Body of pancreas (tissue), 4 donors: ENCODE measurements around the gene WHRN. TPM values are rescaled to one million over a fixed set of nuclear protein-coding genes. Genes with fewer than 3 reads are reported as not detected.

ENCODE experiments used
- ATAC-seq: fragments of 150-250 bp; one replicate; pipeline ENCODE4 v1.9.1; 2016
- DNase-seq, 4 donors: peaks; one replicate each; pipeline ENCODE4 v3.0.0-alpha.2; 2019
- H3K27ac ChIP-seq, 4 donors: fragments of 200-600 bp; sonication (generic); 1 replicate in 3 of 4; 2 replicates in 1 of 4; pipeline versions ENCODE4 v1.5.1 to v1.6.1; 2016 to 2019; ENCODE audit warnings: mild to moderate bottlenecking in 1 of 4, mixed read lengths in 1 of 4, moderate library complexity in 1 of 4
- H3K27me3 ChIP-seq, 2 donors: fragments of 200-600 bp; sonication (generic); one replicate each; pipeline ENCODE4 v1.6.0; 2016; ENCODE audit warnings: mild to moderate bottlenecking in 1 of 2
- H3K36me3 ChIP-seq, 2 donors: fragments of 200-600 bp; sonication (generic); replicated peaks in 1 of 2; 2 replicates each; pipeline ENCODE4 v1.5.1; 2016; ENCODE audit warnings: low read depth in 2 of 2; ENCODE audit not compliant: insufficient read depth in 1 of 2
- H3K4me1 ChIP-seq: fragments of 200-600 bp; sonication (generic); one replicate; pipeline ENCODE4 v1.6.0; 2016
- H3K4me3 ChIP-seq, 2 donors: fragments of 200-600 bp; sonication (generic); 1 replicate in 1 of 2; 2 replicates in 1 of 2; pipeline ENCODE4 v1.5.1; 2016 to 2019
- H3K9me3 ChIP-seq, 3 donors: fragments of 200-600 bp; sonication (generic); 1 replicate in 2 of 3; 2 replicates in 1 of 3; pipeline ENCODE4 v1.5.1; 2016
- POLR2A ChIP-seq, 3 donors: fragments of 450-650 bp; IDR thresholded peaks; one replicate each; pipeline ENCODE4 v1.6.1; 2016; ENCODE audit warnings: antibody characterized with exemption in 3 of 3, mild to moderate bottlenecking in 2 of 3
- WGBS, 2 donors: methylation state at CpG; one replicate each; pipeline ENCODE4 v1.1.5; 2017; 5-methylcytosine and 5-hydroxymethylcytosine counted together
- intact Hi-C: fragments of 100-400 bp; cut with DNase I; formaldehyde crosslinking; loops from one replicate; pipeline ENCODE4 v1.15.1; 2023
- total RNA-seq, 2 donors: library from RNA; depleted of rRNA; stranded (reverse); fragments of >200 nt; gene quantifications; one replicate each; pipeline ENCODE4 v1.1.0, GENCODE V29; 2016
- TF ChIP-seq, protein P1 (sequence below), 7 experiments: fragments of 450-650 bp in 4 of 7; fragments of 200-600 bp in 3 of 7; sonication (generic) in 3 of 7; IDR thresholded peaks; one replicate each; pipeline ENCODE4 v1.5.1; 2016 to 2019; ENCODE audit warnings: antibody characterized with exemption in 7 of 7

The WHRN gene
- total RNA-seq, 2 donors from 2014 or later = 13.5 to 15.6 TPM

DNA sequence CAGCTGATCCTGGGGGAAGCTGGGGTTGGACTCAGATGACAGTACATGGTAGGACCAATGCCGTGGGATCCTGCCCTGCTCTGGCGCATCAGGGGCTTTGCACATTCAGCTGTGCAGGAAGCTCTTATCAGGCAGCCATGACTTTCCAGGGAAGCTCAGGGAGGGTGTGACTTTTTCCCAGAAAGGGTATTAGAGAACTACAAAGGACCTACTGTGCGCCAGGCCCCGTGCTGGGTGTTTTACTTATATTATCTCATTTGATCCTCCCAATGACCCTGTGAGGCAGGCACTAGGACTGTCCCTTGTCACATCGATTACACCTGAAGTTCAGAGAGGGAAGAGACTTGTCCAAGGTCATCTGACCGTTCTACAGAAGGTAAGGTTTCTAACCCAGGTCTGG, 93.8 kb downstream of the WHRN start:
- Histone ChIP-seq H3K27ac (no peak overlapping the region), H3K9me3 (no peaks in the 10 kb centered on the region), H3K27me3 (no peaks in the 10 kb centered on the region), H3K4me1 (no peaks in the 10 kb centered on the region), H3K4me3 (no peak overlapping the region), H3K36me3 (no peaks in the 10 kb centered on the region)
- intact Hi-C loops = no loop called here
- DNase-seq = no peak
- TF ChIP-seq, protein P1, sequence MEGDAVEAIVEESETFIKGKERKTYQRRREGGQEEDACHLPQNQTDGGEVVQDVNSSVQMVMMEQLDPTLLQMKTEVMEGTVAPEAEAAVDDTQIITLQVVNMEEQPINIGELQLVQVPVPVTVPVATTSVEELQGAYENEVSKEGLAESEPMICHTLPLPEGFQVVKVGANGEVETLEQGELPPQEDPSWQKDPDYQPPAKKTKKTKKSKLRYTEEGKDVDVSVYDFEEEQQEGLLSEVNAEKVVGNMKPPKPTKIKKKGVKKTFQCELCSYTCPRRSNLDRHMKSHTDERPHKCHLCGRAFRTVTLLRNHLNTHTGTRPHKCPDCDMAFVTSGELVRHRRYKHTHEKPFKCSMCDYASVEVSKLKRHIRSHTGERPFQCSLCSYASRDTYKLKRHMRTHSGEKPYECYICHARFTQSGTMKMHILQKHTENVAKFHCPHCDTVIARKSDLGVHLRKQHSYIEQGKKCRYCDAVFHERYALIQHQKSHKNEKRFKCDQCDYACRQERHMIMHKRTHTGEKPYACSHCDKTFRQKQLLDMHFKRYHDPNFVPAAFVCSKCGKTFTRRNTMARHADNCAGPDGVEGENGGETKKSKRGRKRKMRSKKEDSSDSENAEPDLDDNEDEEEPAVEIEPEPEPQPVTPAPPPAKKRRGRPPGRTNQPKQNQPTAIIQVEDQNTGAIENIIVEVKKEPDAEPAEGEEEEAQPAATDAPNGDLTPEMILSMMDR (IDR thresholded peaks at IDR 0.05) = no peak
- no peak for TF ChIP-seq POLR2A (IDR thresholded peaks at IDR 0.05)
- ATAC-seq = no peak
- WGBS, 2 donors = 75 to 78% methylated on average over 2 to 6 of the region's 6 CpGs

DNA sequence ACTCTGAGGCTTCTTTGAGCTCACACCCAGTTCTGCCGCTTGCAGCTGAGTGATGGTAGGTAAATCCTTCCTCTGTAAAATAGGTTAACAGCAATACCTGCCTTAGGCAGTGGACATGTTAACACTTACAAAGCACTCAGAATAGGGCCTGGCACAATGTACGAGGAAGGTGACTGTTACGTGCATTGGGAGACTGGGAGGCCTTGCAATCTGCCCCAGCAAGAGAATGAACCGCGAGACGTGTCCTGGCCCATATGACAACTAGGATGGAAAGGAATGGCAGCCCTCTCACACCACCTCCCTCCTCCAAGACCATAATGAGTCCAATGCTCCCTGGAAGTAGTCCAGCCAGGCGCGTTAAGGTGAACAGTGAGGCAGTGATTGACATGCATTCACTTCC, 94.4 kb downstream of the WHRN start:
- H3K9me3 ChIP-seq = no peaks in the 10 kb centered on the region
- intact Hi-C loops = no loop called here
- DNase-seq (no peak), ATAC-seq (no peak)
- no peaks in the 10 kb centered on the region for H3K27me3 ChIP-seq
- 83 to 87% methylated on average over 3 to 8 of the region's 8 CpGs for WGBS, 2 donors
- H3K4me3 ChIP-seq = no peak overlapping the region
- no peak for TF ChIP-seq POLR2A (IDR thresholded peaks at IDR 0.05)
- no peaks in the 10 kb centered on the region for H3K4me1 ChIP-seq
- H3K36me3 ChIP-seq = no peaks in the 10 kb centered on the region
- H3K27ac ChIP-seq = no peak overlapping the region

DNA sequence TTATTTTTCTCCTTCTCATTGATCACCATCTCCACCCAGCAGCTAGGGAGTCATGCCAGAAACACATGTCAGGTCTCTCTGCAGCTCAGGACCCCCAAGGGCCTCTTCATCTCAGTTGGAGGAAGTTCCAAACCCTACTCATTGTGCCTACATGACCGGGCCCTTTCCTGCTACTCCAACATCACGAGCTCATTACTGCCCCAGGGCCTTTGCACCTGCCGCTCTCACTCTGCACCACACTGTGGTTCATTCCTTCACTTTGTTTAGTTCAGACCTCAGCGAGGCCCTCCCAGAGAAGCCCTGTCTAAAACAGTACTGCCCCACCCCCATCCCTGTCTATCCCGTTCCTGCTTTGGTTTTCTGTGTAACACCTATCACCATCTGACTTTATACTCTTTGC, 95.4 kb downstream of the WHRN start:
- Histone ChIP-seq H3K27me3 (no peaks in the 10 kb centered on the region), H3K4me3 (no peak overlapping the region), H3K4me1 (no peaks in the 10 kb centered on the region), H3K27ac (no peak overlapping the region), H3K9me3 (no peaks in the 10 kb centered on the region), H3K36me3 (no peaks in the 10 kb centered on the region)
- TF ChIP-seq POLR2A (IDR thresholded peaks at IDR 0.05) = no peak
- TF ChIP-seq, protein P1 (IDR thresholded peaks at IDR 0.05) = no peak
- 70 to 82% methylated on average over 5 of the region's 5 CpGs for WGBS, 2 donors
- DNase-seq (no peak), ATAC-seq (no peak)
- intact Hi-C loops = loop anchor here (10.0 kb wide), 1 partner anchor 245 kb away; the partner anchor contains the start of gene TEX53

DNA sequence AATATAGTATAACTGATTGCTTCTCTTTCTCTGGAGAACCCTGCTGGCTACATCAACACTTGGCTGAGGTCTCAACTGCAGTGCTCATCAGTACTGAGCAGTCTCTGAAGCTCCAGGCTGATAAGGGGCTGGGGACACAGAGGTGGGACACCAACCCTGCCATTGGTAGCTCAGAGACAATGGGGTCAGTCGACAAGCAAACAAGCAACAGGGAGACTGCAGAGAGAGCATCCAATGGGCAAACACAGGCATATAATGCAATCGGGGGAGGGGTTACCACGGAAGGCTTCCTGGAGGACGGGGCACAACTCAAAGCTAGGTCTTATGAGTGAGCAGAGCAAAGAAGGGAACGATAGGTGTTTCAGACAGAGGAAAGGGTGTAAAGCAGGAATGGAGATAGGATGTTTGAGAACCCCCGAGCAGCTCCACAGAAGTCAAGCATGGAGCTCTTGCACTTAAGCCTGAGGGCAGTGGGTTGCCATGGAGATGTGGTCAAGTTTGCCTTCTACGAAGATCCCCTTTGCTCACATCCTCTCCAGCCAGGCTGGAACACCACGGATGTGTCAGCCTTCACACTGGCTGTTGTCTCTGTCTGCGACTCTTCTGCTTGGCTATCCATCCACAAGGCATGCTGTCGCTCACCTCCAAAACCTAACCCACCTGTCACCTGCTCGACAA, 96.0 kb downstream of the WHRN start:
- WGBS, 2 donors = 63 to 69% methylated on average over 11 of the region's 11 CpGs
- Histone ChIP-seq H3K4me3 (no peak overlapping the region), H3K27me3 (no peaks in the 10 kb centered on the region), H3K4me1 (no peaks in the 10 kb centered on the region), H3K27ac (no peak overlapping the region), H3K9me3 (no peaks in the 10 kb centered on the region), H3K36me3 (no peaks in the 10 kb centered on the region)
- intact Hi-C loops = loop anchor here (10.0 kb wide), 1 partner anchor 246 kb away; the partner anchor contains the start of gene TEX53
- DNase-seq (peak in 1 of 4 donors; percentile 34), ATAC-seq (no peak)
- TF ChIP-seq, protein P1 (IDR thresholded peaks at IDR 0.05) = no peak
- no peak for TF ChIP-seq POLR2A (IDR thresholded peaks at IDR 0.05)

DNA sequence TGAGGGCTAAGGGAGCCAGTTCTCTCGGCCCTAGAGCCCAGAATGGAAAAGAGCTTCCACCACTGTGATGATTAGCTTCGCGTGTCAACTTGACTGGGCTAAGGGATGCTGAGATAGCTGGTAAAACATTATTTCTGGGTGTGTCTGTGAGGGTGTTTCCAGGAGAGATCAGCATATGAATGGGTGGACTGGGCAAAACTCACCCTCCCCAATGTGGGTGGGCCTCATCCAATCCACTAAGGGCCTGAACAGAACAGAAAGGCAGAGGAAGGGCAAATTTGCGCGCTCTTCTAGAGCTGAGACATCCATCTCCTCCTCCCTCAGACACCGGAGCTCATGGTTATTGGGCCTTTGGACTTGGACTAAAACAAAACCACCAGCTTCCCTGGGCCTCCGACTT, 96.6 kb downstream of the WHRN start:
- no peaks in the 10 kb centered on the region for H3K36me3 ChIP-seq
- ATAC-seq = no peak
- WGBS, 2 donors = 79 to 89% methylated on average over 7 of the region's 7 CpGs

More for the DNA sequence above, 96.6 kb downstream of the WHRN start:
- no peak for DNase-seq
- Histone ChIP-seq H3K9me3 (no peaks in the 10 kb centered on the region), H3K4me1 (no peaks in the 10 kb centered on the region), H3K4me3 (no peak overlapping the region), H3K27ac (no peak overlapping the region), H3K27me3 (no peaks in the 10 kb centered on the region)
- TF ChIP-seq, protein P1 (IDR thresholded peaks at IDR 0.05) = no peak
- TF ChIP-seq POLR2A (IDR thresholded peaks at IDR 0.05) = no peak
- intact Hi-C loops = loop anchor here (10.0 kb wide), 1 partner anchor 246 kb away; the partner anchor contains the start of gene TEX53
